D341Med (cell line): ENCODE measurements around the gene NYNRIN.

Experiments
- DNase-seq: peaks from one replicate; pipeline ENCODE4 v3.0.0; 2012; ENCODE audit warnings: low spot score

The NYNRIN gene

DNA sequence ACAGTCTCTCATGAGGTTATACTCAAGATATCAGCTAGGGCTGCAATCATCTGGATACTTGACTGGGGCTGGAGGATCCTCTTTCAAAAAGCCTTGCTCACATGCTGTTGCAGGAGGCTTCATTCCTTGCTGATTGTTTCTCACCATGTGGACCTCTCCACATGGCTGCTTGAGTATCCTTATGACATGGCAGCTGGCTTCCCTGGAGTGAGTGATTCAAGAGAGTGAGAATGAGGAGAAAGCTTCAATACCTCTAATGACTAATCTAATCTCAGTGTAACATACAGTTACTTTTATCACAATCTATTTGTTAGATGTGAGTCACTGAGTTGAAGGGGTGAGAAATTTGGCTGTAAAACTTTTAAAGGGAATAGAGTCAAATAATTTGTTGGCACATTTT lies 58.2 kb downstream of the NYNRIN start:
- no peak for DNase-seq

DNA sequence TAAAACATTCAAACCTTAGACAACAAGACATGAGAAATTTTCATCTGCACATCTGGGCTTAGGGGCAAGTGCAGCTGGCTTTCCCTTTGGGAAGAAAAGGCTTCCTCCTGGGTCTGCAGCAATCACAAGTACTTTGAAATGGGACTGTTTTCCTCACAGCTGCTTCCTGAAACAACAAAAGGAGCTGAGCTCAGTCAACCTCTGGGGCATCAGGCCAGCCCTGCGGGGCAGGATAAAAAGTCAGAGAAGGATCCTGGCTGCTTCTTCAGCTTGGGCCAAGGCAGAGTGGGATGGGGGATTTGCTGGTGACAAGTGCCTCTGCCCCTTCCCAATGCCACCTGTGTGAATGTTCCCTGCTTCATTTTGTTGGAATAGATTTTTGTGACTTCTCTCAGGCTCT lies 59.9 kb downstream of the NYNRIN start:
- DNase-seq = no peak

DNA sequence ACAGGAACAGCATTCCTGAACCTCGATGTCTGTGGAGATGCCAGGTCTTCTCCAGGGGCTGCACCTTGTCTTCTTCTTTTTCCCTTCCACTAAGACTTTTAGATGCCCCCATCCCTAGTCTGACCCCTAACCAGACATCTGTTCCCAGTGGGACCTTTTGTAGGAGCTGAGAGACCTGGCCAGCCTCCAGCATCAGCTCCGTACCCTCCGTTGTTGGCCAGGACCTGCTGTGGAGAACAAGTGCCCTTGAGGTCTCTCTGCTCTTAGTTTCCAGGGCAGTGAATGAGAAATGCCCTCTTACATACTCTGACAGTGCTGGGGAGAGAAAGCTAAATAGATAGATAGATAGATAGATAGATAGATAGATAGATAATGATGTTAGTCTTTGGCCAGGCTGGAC lies 60.5 kb downstream of the NYNRIN start:
- no peak for DNase-seq

DNA sequence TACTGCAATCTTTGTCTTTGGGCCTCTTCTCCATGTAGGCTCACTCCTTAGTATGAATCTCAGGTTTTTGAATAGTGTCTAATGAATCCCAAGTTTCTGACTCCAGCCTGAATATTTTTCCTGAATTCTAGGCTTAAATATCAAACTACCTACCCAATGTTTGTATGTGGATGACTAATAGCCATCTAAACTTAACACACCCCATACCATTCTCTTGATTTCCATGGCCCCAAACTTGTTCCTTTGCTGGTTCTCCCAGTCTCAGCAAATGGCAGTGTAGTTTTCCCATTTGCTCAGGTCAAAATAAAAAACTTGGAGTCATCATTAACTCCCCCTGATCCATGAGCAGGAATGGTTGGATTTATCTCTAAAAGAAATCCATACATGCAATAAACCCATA lies 62.5 kb downstream of the NYNRIN start:
- DNase-seq = no peak

DNA sequence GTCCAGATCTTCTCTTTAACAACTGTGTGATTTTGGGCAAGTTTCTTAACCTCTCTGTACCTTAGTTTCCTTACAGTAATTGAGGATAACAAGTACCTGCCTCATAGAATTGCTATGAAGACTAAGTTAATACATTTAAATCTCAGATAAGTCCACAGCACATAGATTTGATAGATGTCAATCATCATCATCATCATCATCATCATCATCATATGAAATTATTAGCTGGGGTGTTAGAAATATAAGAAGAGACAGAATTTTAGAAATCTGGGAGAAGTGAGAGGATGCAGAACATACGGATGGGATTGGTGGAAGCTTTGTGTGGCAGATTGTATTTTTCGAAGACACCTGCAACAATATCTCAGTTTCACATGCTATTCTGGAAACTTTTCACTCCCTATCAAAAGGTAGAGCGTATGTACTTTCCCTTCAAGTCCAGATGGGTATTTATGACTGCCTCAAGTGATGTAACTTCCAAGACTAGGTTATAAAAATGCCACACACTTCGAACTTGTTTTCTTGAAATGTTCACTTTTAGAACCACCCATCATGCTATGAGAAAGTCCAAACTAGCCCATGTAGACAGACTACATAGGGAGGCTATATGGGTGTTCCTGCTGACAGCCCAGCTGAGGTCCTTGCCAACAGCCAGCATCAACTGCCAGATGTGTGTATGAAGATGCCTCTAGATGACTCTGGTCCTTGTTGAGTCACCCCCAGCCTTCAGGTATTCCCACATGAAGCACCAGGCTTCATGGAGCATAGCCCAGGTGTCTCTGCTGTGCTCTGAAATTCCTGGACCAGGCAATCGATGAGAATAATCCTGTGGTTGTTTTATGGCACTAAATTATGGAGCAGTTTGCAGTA lies 64.4 kb downstream of the NYNRIN start:
- no peak for DNase-seq

DNA sequence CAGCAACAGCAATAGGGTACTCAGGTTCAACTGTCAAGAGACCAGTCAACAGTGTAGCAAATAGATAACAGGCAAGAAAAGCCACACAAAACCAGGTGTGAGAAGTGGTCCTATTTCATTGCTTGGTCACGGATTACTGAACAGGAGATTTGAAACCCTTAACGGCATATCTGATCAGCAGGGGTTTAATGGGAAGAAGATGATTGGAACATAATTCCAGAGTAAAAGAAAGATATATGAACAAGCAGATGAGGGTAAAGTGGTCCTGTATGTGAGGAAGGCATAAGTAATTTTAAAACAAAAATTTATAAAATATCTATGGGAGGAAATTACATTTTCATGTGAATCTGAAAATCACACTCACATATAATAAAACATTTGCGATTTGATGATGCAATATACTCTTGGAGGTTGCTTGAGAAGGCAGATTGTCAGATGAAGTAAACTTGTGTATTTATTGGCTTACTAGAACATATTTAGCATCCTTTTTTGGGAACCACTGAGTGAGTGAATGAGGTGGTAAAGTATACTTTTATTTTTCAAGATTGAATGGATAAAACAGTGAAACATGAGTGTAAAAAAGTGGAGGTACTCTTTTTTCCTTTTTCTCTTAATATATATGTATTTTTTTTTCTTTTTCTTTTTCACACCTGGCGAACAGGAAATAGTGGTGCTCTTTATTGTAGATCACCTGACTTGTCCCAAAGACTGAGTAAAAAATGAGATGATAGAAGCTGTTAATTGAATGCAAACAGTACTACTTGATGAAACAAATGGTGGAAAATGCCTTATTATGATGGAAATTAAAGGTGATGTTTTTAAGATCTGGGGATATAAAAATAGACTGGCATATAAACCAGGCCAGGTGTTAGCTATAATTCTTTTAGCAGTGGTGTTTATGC lies 65.3 kb downstream of the NYNRIN start:
- no peak for DNase-seq

DNA sequence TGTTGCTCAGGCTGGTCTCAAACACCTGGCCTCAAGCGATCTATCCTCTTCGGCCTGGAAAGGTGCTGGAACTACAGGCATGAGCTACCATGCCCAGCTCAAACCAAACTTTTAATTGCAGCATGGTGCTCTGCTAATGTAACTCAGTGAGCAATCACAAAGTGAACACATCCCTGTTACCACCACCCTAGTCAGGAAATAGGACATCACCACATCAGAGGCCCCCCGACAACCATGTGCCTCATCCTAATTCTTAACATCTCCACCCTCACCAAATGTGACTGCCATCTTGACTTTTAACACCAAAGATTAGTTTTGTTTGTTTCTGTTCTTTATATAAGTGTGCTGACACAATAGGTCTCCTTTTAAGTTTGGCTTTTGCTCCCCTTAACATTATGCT lies 66.6 kb downstream of the NYNRIN start:
- no peak for DNase-seq

DNA sequence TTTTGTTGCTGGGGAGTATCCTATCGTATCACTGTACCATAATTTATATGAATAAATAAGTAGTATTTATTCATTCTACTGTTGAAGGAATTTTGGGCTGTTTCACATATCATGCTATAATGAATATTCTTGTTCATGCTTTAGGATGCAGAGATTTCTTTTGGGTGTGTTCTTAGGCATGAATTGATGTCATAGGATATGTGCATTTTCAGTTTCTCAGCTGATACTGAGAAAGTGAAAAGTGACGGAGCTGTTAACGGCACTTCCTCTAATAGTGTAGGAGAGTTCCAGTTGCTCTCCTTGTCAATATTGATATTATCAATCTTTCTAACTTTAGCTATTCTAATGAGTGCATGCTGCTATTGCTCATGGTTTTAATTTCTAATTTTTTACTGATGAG lies 67.0 kb downstream of the NYNRIN start:
- no peak for DNase-seq
